HL-60 (cell line): ENCODE measurements around the gene PARVA.
"Not testable (repeated sequence)": the region's sequence is repeated elsewhere in the genome, so short reads cannot be mapped to it uniquely, and the experiment has no call there.

Experiments used
- CTCF ChIP-seq: IDR thresholded peaks from one replicate; pipeline ENCODE4 v1.5.1; 2011; ENCODE audit warnings: low read length, control low read depth, inconsistent platforms; ENCODE audit not compliant: insufficient read depth
- POLR2AphosphoS5 ChIP-seq: IDR thresholded peaks from 2 replicates; pipeline ENCODE4 v1.6.1; 2012; ENCODE audit warnings: low read depth
- TF ChIP-seq, protein P1 (sequence below): IDR thresholded peaks from 2 replicates; pipeline ENCODE4 v1.6.1; 2012; ENCODE audit warnings: low read depth; ENCODE audit not compliant: insufficient replicate concordance

DNA sequence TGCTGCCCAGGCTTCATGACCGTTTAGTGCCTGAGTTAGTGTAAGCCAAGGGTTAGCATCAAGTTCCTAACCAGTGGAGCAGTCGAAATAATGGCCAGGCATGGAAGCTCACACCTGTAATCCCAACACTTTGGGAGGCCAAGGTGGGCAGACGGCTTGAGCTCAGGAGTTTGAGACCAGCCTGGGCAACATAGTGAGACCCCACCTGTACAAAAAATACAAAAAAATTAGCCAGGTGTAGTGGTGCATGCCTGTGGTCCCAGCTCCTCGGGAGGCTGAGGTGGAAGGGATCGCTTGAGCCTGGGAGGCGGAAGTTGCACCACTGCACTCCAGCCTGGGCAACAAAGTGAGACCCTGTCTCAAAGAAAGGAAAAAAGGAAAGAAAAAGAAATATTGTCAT lies 143.2 kb downstream of the PARVA start:
- not testable (repeated sequence) for TF ChIP-seq CTCF, POLR2AphosphoS5
- TF ChIP-seq, protein P1, sequence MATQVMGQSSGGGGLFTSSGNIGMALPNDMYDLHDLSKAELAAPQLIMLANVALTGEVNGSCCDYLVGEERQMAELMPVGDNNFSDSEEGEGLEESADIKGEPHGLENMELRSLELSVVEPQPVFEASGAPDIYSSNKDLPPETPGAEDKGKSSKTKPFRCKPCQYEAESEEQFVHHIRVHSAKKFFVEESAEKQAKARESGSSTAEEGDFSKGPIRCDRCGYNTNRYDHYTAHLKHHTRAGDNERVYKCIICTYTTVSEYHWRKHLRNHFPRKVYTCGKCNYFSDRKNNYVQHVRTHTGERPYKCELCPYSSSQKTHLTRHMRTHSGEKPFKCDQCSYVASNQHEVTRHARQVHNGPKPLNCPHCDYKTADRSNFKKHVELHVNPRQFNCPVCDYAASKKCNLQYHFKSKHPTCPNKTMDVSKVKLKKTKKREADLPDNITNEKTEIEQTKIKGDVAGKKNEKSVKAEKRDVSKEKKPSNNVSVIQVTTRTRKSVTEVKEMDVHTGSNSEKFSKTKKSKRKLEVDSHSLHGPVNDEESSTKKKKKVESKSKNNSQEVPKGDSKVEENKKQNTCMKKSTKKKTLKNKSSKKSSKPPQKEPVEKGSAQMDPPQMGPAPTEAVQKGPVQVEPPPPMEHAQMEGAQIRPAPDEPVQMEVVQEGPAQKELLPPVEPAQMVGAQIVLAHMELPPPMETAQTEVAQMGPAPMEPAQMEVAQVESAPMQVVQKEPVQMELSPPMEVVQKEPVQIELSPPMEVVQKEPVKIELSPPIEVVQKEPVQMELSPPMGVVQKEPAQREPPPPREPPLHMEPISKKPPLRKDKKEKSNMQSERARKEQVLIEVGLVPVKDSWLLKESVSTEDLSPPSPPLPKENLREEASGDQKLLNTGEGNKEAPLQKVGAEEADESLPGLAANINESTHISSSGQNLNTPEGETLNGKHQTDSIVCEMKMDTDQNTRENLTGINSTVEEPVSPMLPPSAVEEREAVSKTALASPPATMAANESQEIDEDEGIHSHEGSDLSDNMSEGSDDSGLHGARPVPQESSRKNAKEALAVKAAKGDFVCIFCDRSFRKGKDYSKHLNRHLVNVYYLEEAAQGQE: not testable (repeated sequence)
